ENCODE measurements around the gene COX7A1.
"Not testable (repeated sequence)": the region's sequence is repeated elsewhere in the genome, so short reads cannot be mapped to it uniquely, and the experiment has no call there.

The COX7A1 gene

DNA sequence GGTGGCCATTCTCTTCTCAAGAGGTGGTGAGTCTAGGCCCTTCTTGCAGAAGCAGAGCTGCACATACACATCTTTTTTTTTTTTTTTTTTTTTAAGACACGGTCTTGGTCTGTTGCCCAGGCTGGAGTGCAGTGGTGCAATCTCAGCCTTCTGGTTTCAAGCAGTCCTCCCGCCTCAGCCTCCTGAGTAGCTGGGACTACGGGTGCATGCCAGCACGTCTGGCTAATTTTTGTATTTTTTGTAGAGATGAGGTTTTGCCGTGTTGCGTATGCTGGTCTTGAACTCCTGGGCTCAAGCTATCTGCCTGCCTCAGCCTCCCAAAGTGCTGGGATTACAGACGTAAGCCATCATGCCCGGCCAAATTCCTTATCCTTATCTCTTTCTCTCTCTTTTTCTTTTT, 21.6 kb upstream of the COX7A1 start:
- H3K36me3 ChIP-seq (ENCODE audit: insufficient read depth, low read length); H3K4me1 ChIP-seq (ENCODE audit: insufficient read depth, low read length, poor library complexity, severe bottlenecking); H3K27me3 ChIP-seq (ENCODE audit: insufficient read depth, low read length, poor library complexity, severe bottlenecking); H3K9ac ChIP-seq (ENCODE audit: low read depth, low read length, poor library complexity, severe bottlenecking); H3F3A ChIP-seq (ENCODE audit: low read depth); H2AFZ ChIP-seq (ENCODE audit: low read length); H3K9me3 ChIP-seq (ENCODE audit: insufficient read depth, low read depth, low read length); H3K9me2 ChIP-seq (replicated peaks; ENCODE audit: low read depth, low read length); H3K4me2 ChIP-seq (ENCODE audit: low read depth, low read length, poor library complexity, severe bottlenecking); H3K4me3 ChIP-seq (ENCODE audit: low read length, poor library complexity, severe bottlenecking); H4K20me1 ChIP-seq (ENCODE audit: insufficient read depth, low read length, poor library complexity, severe bottlenecking); H3K79me2 ChIP-seq (ENCODE audit: insufficient read depth, low read length): not testable (repeated sequence)

DNA sequence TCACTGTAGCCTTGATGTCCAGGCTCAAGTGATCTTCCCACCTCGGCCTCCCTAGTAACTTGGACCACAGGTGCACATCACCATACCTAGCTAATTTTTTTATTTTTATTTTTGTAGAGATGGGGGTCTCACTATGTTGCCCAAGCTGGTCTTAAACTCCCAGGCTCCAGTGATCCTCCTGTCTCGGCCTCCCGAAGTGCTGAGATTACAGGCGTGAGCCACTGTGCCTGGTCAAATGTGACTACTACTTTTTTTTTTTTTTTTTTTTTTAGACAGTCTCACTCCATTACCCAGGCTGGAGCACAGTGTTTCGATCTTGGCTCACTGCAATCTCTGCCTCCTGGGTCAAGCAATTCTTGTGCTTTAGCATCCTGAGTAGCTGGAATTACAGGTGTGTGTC, 20.6 kb upstream of the COX7A1 start:
- TF ChIP-seq EZH2phosphoT487 (IDR thresholded peaks at IDR 0.05; ENCODE audit: borderline replicate concordance) (no peak), CTCF (conservative IDR thresholded peaks at IDR 0.05; ENCODE audit: low read length) (no peak)

GRCh38 chr19:36169084-36169760, 17.0 kb upstream of the COX7A1 start:
- H3K9ac ChIP-seq (ENCODE audit: low read depth, low read length, poor library complexity, severe bottlenecking): no peak overlapping the region
- no peaks in the 10 kb centered on the region for H3K36me3 ChIP-seq (ENCODE audit: insufficient read depth, low read length)
- TF ChIP-seq CTCF (conservative IDR thresholded peaks at IDR 0.05; ENCODE audit: low read length): no peak
- TF ChIP-seq EZH2phosphoT487 (IDR thresholded peaks at IDR 0.05; ENCODE audit: borderline replicate concordance): no peak
- no peak overlapping the region for H2AFZ ChIP-seq (ENCODE audit: low read length)
- H3K4me1 ChIP-seq (ENCODE audit: insufficient read depth, low read length, poor library complexity, severe bottlenecking): no peaks in the 10 kb centered on the region
- H3K4me2 ChIP-seq (ENCODE audit: low read depth, low read length, poor library complexity, severe bottlenecking): no peak overlapping the region
- no peaks in the 10 kb centered on the region for H3K9me3 ChIP-seq (ENCODE audit: insufficient read depth, low read depth, low read length)
- no peaks in the 10 kb centered on the region for H4K20me1 ChIP-seq (ENCODE audit: insufficient read depth, low read length, poor library complexity, severe bottlenecking)
- no peaks in the 10 kb centered on the region for H3K79me2 ChIP-seq (ENCODE audit: insufficient read depth, low read length)
- H3F3A ChIP-seq (ENCODE audit: low read depth): no peaks in the 10 kb centered on the region
- H3K4me3 ChIP-seq (ENCODE audit: low read length, poor library complexity, severe bottlenecking): no peak overlapping the region
- no peaks in the 10 kb centered on the region for H3K9me2 ChIP-seq (replicated peaks; ENCODE audit: low read depth, low read length)
- no peaks in the 10 kb centered on the region for H3K27me3 ChIP-seq (ENCODE audit: insufficient read depth, low read length, poor library complexity, severe bottlenecking)

More for the DNA sequence above, 20.6 kb upstream of the COX7A1 start:
- Histone ChIP-seq H3K9me3 (ENCODE audit: insufficient read depth, low read depth, low read length) (no peaks in the 10 kb centered on the region), H3K9ac (ENCODE audit: low read depth, low read length, poor library complexity, severe bottlenecking) (no peak overlapping the region), H3K27me3 (ENCODE audit: insufficient read depth, low read length, poor library complexity, severe bottlenecking) (no peaks in the 10 kb centered on the region), H3K36me3 (ENCODE audit: insufficient read depth, low read length) (no peaks in the 10 kb centered on the region), H3F3A (ENCODE audit: low read depth) (no peaks in the 10 kb centered on the region), H3K79me2 (ENCODE audit: insufficient read depth, low read length) (no peaks in the 10 kb centered on the region), H2AFZ (ENCODE audit: low read length) (no peak overlapping the region), H3K4me3 (ENCODE audit: low read length, poor library complexity, severe bottlenecking) (no peak overlapping the region), H4K20me1 (ENCODE audit: insufficient read depth, low read length, poor library complexity, severe bottlenecking) (no peaks in the 10 kb centered on the region), H3K4me2 (ENCODE audit: low read depth, low read length, poor library complexity, severe bottlenecking) (no peak overlapping the region), H3K4me1 (ENCODE audit: insufficient read depth, low read length, poor library complexity, severe bottlenecking) (no peaks in the 10 kb centered on the region), H3K9me2 (replicated peaks; ENCODE audit: low read depth, low read length) (no peaks in the 10 kb centered on the region)

GRCh38 chr19:36163813-36164212, 11.6 kb upstream of the COX7A1 start:
- Histone ChIP-seq H3K27me3 (ENCODE audit: insufficient read depth, low read length, poor library complexity, severe bottlenecking) (no peaks in the 10 kb centered on the region), H2AFZ (ENCODE audit: low read length) (no peak overlapping the region), H4K20me1 (ENCODE audit: insufficient read depth, low read length, poor library complexity, severe bottlenecking) (no peaks in the 10 kb centered on the region), H3K79me2 (ENCODE audit: insufficient read depth, low read length) (no peaks in the 10 kb centered on the region), H3K4me2 (ENCODE audit: low read depth, low read length, poor library complexity, severe bottlenecking) (no peak overlapping the region), H3K4me1 (ENCODE audit: insufficient read depth, low read length, poor library complexity, severe bottlenecking) (no peaks in the 10 kb centered on the region), H3K9me3 (ENCODE audit: insufficient read depth, low read depth, low read length) (no peaks in the 10 kb centered on the region), H3K4me3 (ENCODE audit: low read length, poor library complexity, severe bottlenecking) (no peak overlapping the region), H3K9ac (ENCODE audit: low read depth, low read length, poor library complexity, severe bottlenecking) (no peak overlapping the region), H3K9me2 (replicated peaks; ENCODE audit: low read depth, low read length) (no peaks in the 10 kb centered on the region), H3F3A (ENCODE audit: low read depth) (no peaks in the 10 kb centered on the region), H3K36me3 (ENCODE audit: insufficient read depth, low read length) (no peaks in the 10 kb centered on the region)
- TF ChIP-seq CTCF (conservative IDR thresholded peaks at IDR 0.05; ENCODE audit: low read length) (no peak), EZH2phosphoT487 (IDR thresholded peaks at IDR 0.05; ENCODE audit: borderline replicate concordance) (no peak)
